Glomerular visceral epithelial cell (primary cell): Measurements from ENCODE around the gene CFAP74.

Experiments used
- DNase-seq: peaks from one replicate; pipeline ENCODE4 v3.0.0-alpha.2; 2016; ENCODE audit errors: extremely low spot score

CFAP74 gene

GRCh38 chr1:2003541-2004131, at the start of gene CFAP74:
TSS of gene CFAP74 (minus strand) at chr1:2003786. CDS start at chr1:1990956, 12,830 bp downstream.
- DNase-seq: peak; percentile 13

- DNase-seq: no peak
Observed at GRCh38 chr1:2053217-2053616, 49.6 kb upstream of the CFAP74 start.

GRCh38 chr1:2052756-2053155, 49.2 kb upstream of the CFAP74 start:
- no peak for DNase-seq

- DNase-seq: no peak
Observed at GRCh38 chr1:2052054-2052679, 48.6 kb upstream of the CFAP74 start.

GRCh38 chr1:2050793-2051682, 47.5 kb upstream of the CFAP74 start:
- DNase-seq: no peak

GRCh38 chr1:2050461-2050792, 46.8 kb upstream of the CFAP74 start:
- DNase-seq: no peak

- DNase-seq: peak; percentile 95
Observed at GRCh38 chr1:2049718-2050431, 46.3 kb upstream of the CFAP74 start, which contains the start of gene PRKCZ. TSS of gene PRKCZ (plus strand) at chr1:2050411. CDS start at chr1:2050631, 220 bp downstream.

GRCh38 chr1:2049225-2049717, 45.7 kb upstream of the CFAP74 start:
- DNase-seq: peak; percentile 65

- no peak for DNase-seq
Observed at GRCh38 chr1:2047749-2048729, 44.5 kb upstream of the CFAP74 start.

GRCh38 chr1:2046953-2047748, 43.6 kb upstream of the CFAP74 start:
- DNase-seq: no peak

GRCh38 chr1:2046174-2046917, 42.8 kb upstream of the CFAP74 start:
- DNase-seq: peak; percentile 51

GRCh38 chr1:2045468-2046173, 42.0 kb upstream of the CFAP74 start:
- no peak for DNase-seq

GRCh38 chr1:2044510-2045319, 41.1 kb upstream of the CFAP74 start:
- DNase-seq: peak; percentile 66

- DNase-seq: no peak
Observed at GRCh38 chr1:2043886-2044285, 40.3 kb upstream of the CFAP74 start.

GRCh38 chr1:2042830-2043773, 39.5 kb upstream of the CFAP74 start:
- no peak for DNase-seq

- no peak for DNase-seq
Observed at GRCh38 chr1:2041887-2042286, 38.3 kb upstream of the CFAP74 start.
